ENCODE results near the gene SCN2A. TPM values are rescaled to one million over a fixed set of nuclear protein-coding genes. Genes with fewer than 3 reads are reported as not detected.

SCN2A gene
- total RNA-seq, 2 experiments from 2014 or later: not detected

GRCh38 chr2:165268754-165269153 lies 29.5 kb downstream of the SCN2A start:
- ChIA-PET CTCF (no interaction called here), POLR2A (no interaction called here)
- Mint-ChIP-seq H3K4me1 (ENCODE audit: low read depth) (peaks cover 3% of the 10 kb centered on the region), H3K27ac (no peak overlapping the region), H3K27me3 (no peaks in the 10 kb centered on the region), H3K9me3 (no peaks in the 10 kb centered on the region), H3K36me3 (no peaks in the 10 kb centered on the region), H3K4me3 (no peak overlapping the region)
- no peak for DNase-seq
- intact Hi-C loops (cut with micrococcal nuclease): no loop called here

- H3K4me1 Mint-ChIP-seq (ENCODE audit: low read depth): peaks cover 8% of the 10 kb centered on the region
- POLR2A ChIA-PET: no interaction called here
- H3K36me3 Mint-ChIP-seq: no peaks in the 10 kb centered on the region
- H3K27ac Mint-ChIP-seq: no peak overlapping the region
- no peak for DNase-seq
- intact Hi-C loops (cut with micrococcal nuclease): no loop called here
- H3K27me3 Mint-ChIP-seq: no peaks in the 10 kb centered on the region
- CTCF ChIA-PET: no interaction called here
- no peak overlapping the region for H3K4me3 Mint-ChIP-seq
- H3K9me3 Mint-ChIP-seq: no peaks in the 10 kb centered on the region
Measured at GRCh38 chr2:165273176-165273575, 34.0 kb downstream of the SCN2A start.

- no peaks in the 10 kb centered on the region for H3K36me3 Mint-ChIP-seq
- H3K9me3 Mint-ChIP-seq: no peaks in the 10 kb centered on the region
- DNase-seq: no peak
- no peak overlapping the region for H3K27ac Mint-ChIP-seq
- POLR2A ChIA-PET: no interaction called here
- no peaks in the 10 kb centered on the region for H3K27me3 Mint-ChIP-seq
- CTCF ChIA-PET: interaction anchor here (1.0 kb wide), 1 partner anchor 9 kb away, joined by 3 read pairs; no protein-coding TSS in a partner anchor
- H3K4me1 Mint-ChIP-seq (ENCODE audit: low read depth): peaks cover 5% of the 10 kb centered on the region
- H3K4me3 Mint-ChIP-seq: no peak overlapping the region
- intact Hi-C loops (cut with micrococcal nuclease): no loop called here
Measured at GRCh38 chr2:165274698-165275097, 35.5 kb downstream of the SCN2A start.

- H3K9me3 Mint-ChIP-seq: no peaks in the 10 kb centered on the region
- no peaks in the 10 kb centered on the region for H3K27me3 Mint-ChIP-seq
- H3K27ac Mint-ChIP-seq: no peak overlapping the region
- no peak for DNase-seq
- H3K4me1 Mint-ChIP-seq (ENCODE audit: low read depth): peaks cover 6% of the 10 kb centered on the region
- intact Hi-C loops (cut with micrococcal nuclease): no loop called here
- ChIA-PET CTCF (no interaction called here), POLR2A (no interaction called here)
- H3K4me3 Mint-ChIP-seq: no peak overlapping the region
- H3K36me3 Mint-ChIP-seq: no peaks in the 10 kb centered on the region
Measured at GRCh38 chr2:165275932-165276331, 36.7 kb downstream of the SCN2A start.

GRCh38 chr2:165277295-165277694 lies 38.1 kb downstream of the SCN2A start:
- ChIA-PET CTCF (no interaction called here), POLR2A (no interaction called here)
- Mint-ChIP-seq H3K36me3 (no peaks in the 10 kb centered on the region), H3K4me1 (ENCODE audit: low read depth) (peaks cover 6% of the 10 kb centered on the region), H3K27ac (no peak overlapping the region), H3K4me3 (no peak overlapping the region), H3K9me3 (no peaks in the 10 kb centered on the region), H3K27me3 (no peaks in the 10 kb centered on the region)
- intact Hi-C loops (cut with micrococcal nuclease): no loop called here
- no peak for DNase-seq

- POLR2A ChIA-PET: no interaction called here
- Mint-ChIP-seq H3K36me3 (no peaks in the 10 kb centered on the region), H3K27me3 (no peaks in the 10 kb centered on the region), H3K4me1 (ENCODE audit: low read depth) (peaks cover 6% of the 10 kb centered on the region), H3K9me3 (no peaks in the 10 kb centered on the region), H3K27ac (no peak overlapping the region), H3K4me3 (no peak overlapping the region)
- intact Hi-C loops (cut with micrococcal nuclease): no loop called here
- DNase-seq: no peak
- CTCF ChIA-PET: no interaction called here
Measured at GRCh38 chr2:165277860-165278656, 38.8 kb downstream of the SCN2A start.

- Mint-ChIP-seq H3K4me1 (ENCODE audit: low read depth) (peaks cover 6% of the 10 kb centered on the region), H3K36me3 (no peaks in the 10 kb centered on the region), H3K27me3 (no peaks in the 10 kb centered on the region), H3K4me3 (no peak overlapping the region), H3K27ac (no peak overlapping the region), H3K9me3 (no peaks in the 10 kb centered on the region)
- DNase-seq: no peak
- POLR2A ChIA-PET: no interaction called here
- intact Hi-C loops (cut with micrococcal nuclease): no loop called here
- CTCF ChIA-PET: no interaction called here
Measured at GRCh38 chr2:165280356-165280755, 41.1 kb downstream of the SCN2A start.

- intact Hi-C loops (cut with micrococcal nuclease): no loop called here
- Mint-ChIP-seq H3K36me3 (no peaks in the 10 kb centered on the region), H3K4me3 (no peak overlapping the region), H3K9me3 (no peaks in the 10 kb centered on the region), H3K27ac (no peak overlapping the region), H3K4me1 (ENCODE audit: low read depth) (peaks cover 6% of the 10 kb centered on the region), H3K27me3 (no peaks in the 10 kb centered on the region)
- DNase-seq: no peak
- ChIA-PET POLR2A (no interaction called here), CTCF (no interaction called here)
Measured at GRCh38 chr2:165281387-165281786, 42.2 kb downstream of the SCN2A start.

GRCh38 chr2:165283342-165283741 lies 44.1 kb downstream of the SCN2A start:
- ChIA-PET CTCF (interaction anchor here (0.7 kb wide), 1 partner anchor 9 kb away, joined by 3 read pairs; no protein-coding TSS in a partner anchor), POLR2A (no interaction called here)
- no peak for DNase-seq
- H3K36me3 Mint-ChIP-seq: no peaks in the 10 kb centered on the region
- intact Hi-C loops (cut with micrococcal nuclease): no loop called here
- H3K4me3 Mint-ChIP-seq: no peak overlapping the region
- H3K27ac Mint-ChIP-seq: no peak overlapping the region
- peaks cover 2% of the 10 kb centered on the region for H3K4me1 Mint-ChIP-seq (ENCODE audit: low read depth)
- H3K9me3 Mint-ChIP-seq: no peaks in the 10 kb centered on the region
- no peaks in the 10 kb centered on the region for H3K27me3 Mint-ChIP-seq

GRCh38 chr2:165287094-165287778 lies 48.0 kb downstream of the SCN2A start:
- H3K27me3 Mint-ChIP-seq: no peaks in the 10 kb centered on the region
- H3K4me1 Mint-ChIP-seq (ENCODE audit: low read depth): no peaks in the 10 kb centered on the region
- H3K4me3 Mint-ChIP-seq: no peak overlapping the region
- H3K36me3 Mint-ChIP-seq: no peaks in the 10 kb centered on the region
- intact Hi-C loops (cut with micrococcal nuclease): no loop called here
- H3K9me3 Mint-ChIP-seq: no peaks in the 10 kb centered on the region
- ChIA-PET CTCF (interaction anchor here (1.4 kb wide), 1 partner anchor 294 kb away, joined by 3 read pairs; no protein-coding TSS in a partner anchor), POLR2A (no interaction called here)
- H3K27ac Mint-ChIP-seq: no peak overlapping the region
- DNase-seq: no peak

- no peak for DNase-seq
- peaks cover under 1% of the 10 kb centered on the region for H3K4me1 Mint-ChIP-seq (ENCODE audit: low read depth)
- no peak overlapping the region for H3K27ac Mint-ChIP-seq
- H3K9me3 Mint-ChIP-seq: no peaks in the 10 kb centered on the region
- CTCF ChIA-PET: interaction anchor here (0.7 to 1.4 kb wide), 2 partner anchors 287 to 296 kb away, joined by 3 read pairs; no protein-coding TSS in a partner anchor
- intact Hi-C loops (cut with micrococcal nuclease): no loop called here
- H3K36me3 Mint-ChIP-seq: no peaks in the 10 kb centered on the region
- H3K4me3 Mint-ChIP-seq: no peak overlapping the region
- H3K27me3 Mint-ChIP-seq: peaks cover 4% of the 10 kb centered on the region
- POLR2A ChIA-PET: no interaction called here
Measured at GRCh38 chr2:165289069-165289468, 49.9 kb downstream of the SCN2A start.

- CTCF ChIA-PET: interaction anchor here (0.7 to 1.0 kb wide), 3 partner anchors 276 to 581 kb away, joined by 3 to 6 read pairs (median 4); no protein-coding TSS in a partner anchor
- POLR2A ChIA-PET: no interaction called here
- Mint-ChIP-seq H3K36me3 (no peaks in the 10 kb centered on the region), H3K4me3 (no peak overlapping the region), H3K4me1 (ENCODE audit: low read depth) (peaks cover 2% of the 10 kb centered on the region), H3K9me3 (no peaks in the 10 kb centered on the region), H3K27me3 (peaks cover 4% of the 10 kb centered on the region), H3K27ac (no peak overlapping the region)
- intact Hi-C loops (cut with micrococcal nuclease): loop anchor here (1.0 to 10.0 kb wide), 4 partner anchors 56 to 581 kb away; partner anchors contain the start of gene SCN2A
- no peak for DNase-seq
Measured at GRCh38 chr2:165293440-165294420, 54.5 kb downstream of the SCN2A start.
